K562 (cell line): ENCODE measurements around the gene CUX1.

Experiments
- CHD4 ChIP-seq: fragments of 200-600 bp; sonication (generic); IDR thresholded peaks from 3 replicates; pipeline ENCODE4 v1.6.1; 2012; ENCODE audit warnings: low read depth, mild to moderate bottlenecking, mixed read lengths, low read length, inconsistent platforms; ENCODE audit not compliant: insufficient read depth, insufficient replicate concordance, poor library complexity, severe bottlenecking
- ELF2 ChIP-seq: fragments of 250-450 bp; sonication (Bioruptor Pico); IDR thresholded peaks from 2 replicates; pipeline ENCODE4 v1.5.0; 2021; ENCODE audit warnings: mild to moderate bottlenecking
- MAX ChIP-seq: sonication (generic); formaldehyde crosslinking; IDR thresholded peaks from 2 replicates; pipeline ENCODE4 v1.9.0; 2022; ENCODE audit warnings: mild to moderate bottlenecking, missing genetic modification reagents
- MITF ChIP-seq: IDR thresholded peaks from 2 replicates; pipeline ENCODE4 v1.6.1; 2014; ENCODE audit warnings: antibody characterized with exemption
- MTF1 ChIP-seq: fragments of 250-450 bp; sonication (Bioruptor Pico); IDR thresholded peaks from 2 replicates; pipeline ENCODE4 v1.9.0; 2021; ENCODE audit warnings: moderate library complexity, mild to moderate bottlenecking, inconsistent platforms, borderline replicate concordance
- POLR2A ChIP-seq: fragments of 450-650 bp; conservative IDR thresholded peaks from 2 replicates; pipeline ENCODE4 v1.6.1; 2016
- POLR2AphosphoS5 ChIP-seq: IDR thresholded peaks from 2 replicates; pipeline ENCODE4 v1.6.1; 2011; ENCODE audit warnings: mild to moderate bottlenecking, low read depth, low read length, moderate library complexity; ENCODE audit not compliant: control insufficient read depth, insufficient read depth
- ZBTB8A ChIP-seq: fragments of 450-650 bp; IDR thresholded peaks from 2 replicates; pipeline ENCODE4 v1.6.1; 2018; ENCODE audit warnings: mild to moderate bottlenecking, moderate library complexity; ENCODE audit not compliant: partially characterized antibody
- TF ChIP-seq, protein P1 (sequence below): fragments of 150-350 bp; conservative IDR thresholded peaks from 2 replicates; pipeline ENCODE4 v1.6.1; 2014; ENCODE audit warnings: low read length

DNA sequence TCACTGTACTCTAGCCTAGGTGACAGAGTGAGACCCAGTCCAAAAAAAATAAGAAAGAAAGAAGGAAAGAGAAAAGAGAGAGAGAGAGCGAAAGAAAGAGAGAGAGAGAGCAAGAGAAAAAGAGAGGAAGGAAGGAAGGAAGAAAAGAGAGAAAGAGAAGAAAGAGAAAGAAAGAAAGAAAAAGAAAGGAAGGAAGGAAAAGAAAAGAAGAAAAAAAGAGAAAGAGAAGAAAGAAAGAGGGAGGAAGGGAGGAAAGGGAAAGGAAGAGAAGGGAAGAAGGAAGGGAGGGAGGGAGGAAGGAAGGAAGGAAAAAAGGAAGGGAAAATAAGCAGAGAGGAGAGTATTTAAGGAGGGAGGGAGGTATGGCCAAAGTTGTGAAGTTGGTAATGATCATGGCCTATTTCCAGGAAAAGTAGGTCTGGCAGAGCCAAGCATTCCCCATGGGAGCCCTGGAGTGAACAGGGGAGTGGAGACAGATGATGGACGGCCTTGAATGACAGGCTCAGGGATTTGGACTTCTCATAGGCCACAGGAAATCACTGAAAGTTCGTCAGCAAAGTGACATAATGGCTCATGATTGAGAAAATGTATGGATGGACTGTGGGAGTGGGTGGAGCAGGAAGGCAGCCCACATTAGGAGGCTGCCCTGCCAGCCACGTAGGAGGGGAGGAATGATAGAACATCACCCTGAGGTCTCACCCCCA is 44.8 kb upstream of the CUX1 start:
- TF ChIP-seq POLR2AphosphoS5 (no peak), ELF2 (CRISPR knock-in tag) (no peak), MITF (no peak), ZBTB8A (no peak), MTF1 (CRISPR knock-in tag) (no peak), CHD4 (no peak), MAX (CRISPR knock-in tag) (no peak), POLR2A (no peak)
- TF ChIP-seq, protein P1, sequence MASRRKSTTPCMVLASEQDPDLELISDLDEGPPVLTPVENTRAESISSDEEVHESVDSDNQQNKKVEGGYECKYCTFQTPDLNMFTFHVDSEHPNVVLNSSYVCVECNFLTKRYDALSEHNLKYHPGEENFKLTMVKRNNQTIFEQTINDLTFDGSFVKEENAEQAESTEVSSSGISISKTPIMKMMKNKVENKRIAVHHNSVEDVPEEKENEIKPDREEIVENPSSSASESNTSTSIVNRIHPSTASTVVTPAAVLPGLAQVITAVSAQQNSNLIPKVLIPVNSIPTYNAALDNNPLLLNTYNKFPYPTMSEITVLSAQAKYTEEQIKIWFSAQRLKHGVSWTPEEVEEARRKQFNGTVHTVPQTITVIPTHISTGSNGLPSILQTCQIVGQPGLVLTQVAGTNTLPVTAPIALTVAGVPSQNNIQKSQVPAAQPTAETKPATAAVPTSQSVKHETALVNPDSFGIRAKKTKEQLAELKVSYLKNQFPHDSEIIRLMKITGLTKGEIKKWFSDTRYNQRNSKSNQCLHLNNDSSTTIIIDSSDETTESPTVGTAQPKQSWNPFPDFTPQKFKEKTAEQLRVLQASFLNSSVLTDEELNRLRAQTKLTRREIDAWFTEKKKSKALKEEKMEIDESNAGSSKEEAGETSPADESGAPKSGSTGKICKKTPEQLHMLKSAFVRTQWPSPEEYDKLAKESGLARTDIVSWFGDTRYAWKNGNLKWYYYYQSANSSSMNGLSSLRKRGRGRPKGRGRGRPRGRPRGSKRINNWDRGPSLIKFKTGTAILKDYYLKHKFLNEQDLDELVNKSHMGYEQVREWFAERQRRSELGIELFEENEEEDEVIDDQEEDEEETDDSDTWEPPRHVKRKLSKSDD: no peak
